ENCODE data around the gene HAUS2.
A peak's percentile ranks its signal among the peaks of the same experiment; 100 is the strongest.

The HAUS2 gene

GRCh38 chr15:42548249-42549031, at the start of gene HAUS2, which contains the start of gene LRRC57:
Gene HAUS2, plus strand, starts transcription at chr15:42548838. Its CDS starts 35 bp downstream, at chr15:42548873.
Gene LRRC57, minus strand, starts transcription at chr15:42548793. Its CDS starts 359 bp downstream, at chr15:42548434.
- peak within 1 kb of the TSS; percentile 99 for H3K4me3 ChIP-seq (replicated peaks; ENCODE audit: low read depth, low read length)
- TF ChIP-seq CTCF (IDR thresholded peaks at IDR 0.05; ENCODE audit: low read length, missing control alignments): no peak
- DNase-seq (ENCODE audit: low read depth): peak; percentile 84

DNA sequence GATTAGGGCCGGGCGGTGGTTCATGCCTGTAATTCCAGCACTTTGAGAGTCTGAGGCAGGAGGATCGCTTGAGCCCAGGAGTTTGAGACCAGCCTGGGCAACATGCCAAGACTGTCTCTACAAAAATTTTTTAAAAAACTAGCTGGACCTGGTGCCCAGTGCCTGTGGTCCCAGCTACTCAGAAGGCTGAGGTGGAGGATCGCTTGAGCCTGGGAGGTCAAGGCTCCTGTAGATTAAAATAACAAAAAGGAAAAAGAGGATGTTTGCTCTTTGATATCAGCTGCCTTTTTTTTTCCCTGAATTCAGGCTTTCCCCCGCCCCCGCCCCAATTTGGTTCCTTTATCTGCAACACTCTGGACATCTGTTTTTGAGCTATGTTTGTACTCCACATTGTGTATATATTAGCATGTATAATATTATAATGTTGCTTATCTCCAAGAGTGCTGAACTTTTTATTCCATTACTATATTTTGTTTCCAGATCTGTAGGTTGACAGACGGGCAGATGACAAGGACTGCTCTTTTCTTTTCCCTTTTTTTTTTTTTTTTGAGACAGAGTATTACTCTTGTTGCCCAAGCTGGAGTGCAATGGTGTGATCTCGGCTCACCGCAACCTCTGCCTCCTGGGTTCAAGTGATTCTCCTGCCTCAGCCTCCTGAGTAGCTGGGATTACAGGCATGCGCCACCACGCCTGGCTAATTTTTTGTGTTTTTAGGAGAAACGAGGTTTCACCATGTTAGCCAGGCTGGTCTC, 48.6 kb upstream of the HAUS2 start:
- H3K4me3 ChIP-seq (replicated peaks; ENCODE audit: low read depth, low read length): no peak overlapping the region
- no peak for TF ChIP-seq CTCF (IDR thresholded peaks at IDR 0.05; ENCODE audit: low read length, missing control alignments)
- peak; percentile 39 for DNase-seq (ENCODE audit: low read depth)

DNA sequence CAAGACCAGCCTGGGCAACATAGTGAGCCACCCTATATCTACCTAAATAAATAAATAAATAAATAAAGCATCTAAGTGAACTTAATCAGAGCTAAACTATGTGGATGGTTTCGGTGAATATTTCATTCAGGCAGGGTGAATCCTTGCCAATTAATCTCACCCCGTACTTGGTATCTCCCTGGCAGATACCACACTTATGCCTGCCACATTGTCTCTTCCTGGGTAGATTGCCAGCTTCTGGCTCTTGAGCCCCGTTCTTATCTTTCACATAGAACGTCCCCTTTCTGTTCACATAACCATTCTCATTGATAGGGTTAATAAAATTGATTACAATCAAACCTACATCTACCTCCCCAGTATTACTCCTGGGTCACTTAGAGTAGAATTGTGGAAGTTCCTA, 46.2 kb upstream of the HAUS2 start:
- no peak for TF ChIP-seq CTCF (IDR thresholded peaks at IDR 0.05; ENCODE audit: low read length, missing control alignments)
- no peak for DNase-seq (ENCODE audit: low read depth)
- no peak overlapping the region for H3K4me3 ChIP-seq (replicated peaks; ENCODE audit: low read depth, low read length)

DNA sequence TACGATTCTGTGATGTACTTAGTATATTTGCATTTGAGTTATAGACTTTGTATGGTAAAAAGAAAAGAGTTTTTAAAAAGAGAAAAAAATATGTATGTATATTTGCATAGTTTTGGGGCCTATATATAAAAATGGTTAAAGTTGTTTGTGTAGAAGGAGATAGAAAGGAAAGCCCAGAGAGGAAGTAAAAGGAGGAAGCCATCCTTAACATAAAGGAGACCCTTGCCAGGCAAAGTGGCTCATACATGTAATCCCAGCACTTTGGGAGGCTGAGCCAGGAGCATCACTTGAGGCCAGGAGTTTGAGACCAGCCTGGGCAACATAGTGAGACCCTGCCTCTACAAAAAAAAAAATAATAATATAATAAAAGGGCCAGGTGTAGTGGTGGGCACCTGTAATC, 44.8 kb upstream of the HAUS2 start:
- TF ChIP-seq CTCF (IDR thresholded peaks at IDR 0.05; ENCODE audit: low read length, missing control alignments): no peak
- no peak for DNase-seq (ENCODE audit: low read depth)
- no peak overlapping the region for H3K4me3 ChIP-seq (replicated peaks; ENCODE audit: low read depth, low read length)

DNA sequence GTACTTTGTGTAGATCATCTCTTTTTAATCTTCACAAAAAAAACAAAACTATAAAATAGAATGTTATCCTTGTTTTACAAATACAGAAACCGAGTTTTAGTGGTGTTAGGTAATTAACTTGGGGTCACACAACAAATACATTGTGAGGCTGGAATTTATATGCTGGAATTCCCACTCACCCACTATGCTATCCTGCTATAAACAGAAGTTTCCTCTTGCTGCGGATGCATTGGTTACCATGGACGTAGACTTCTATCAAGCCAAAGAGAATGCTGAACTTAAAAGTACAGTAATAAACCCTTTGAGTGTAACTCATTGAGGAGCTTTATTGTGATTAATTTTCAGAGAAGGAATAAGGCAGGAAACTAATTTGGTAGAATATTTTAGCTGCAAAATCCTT, 44.0 kb upstream of the HAUS2 start:
- no peak for DNase-seq (ENCODE audit: low read depth)
- TF ChIP-seq CTCF (IDR thresholded peaks at IDR 0.05; ENCODE audit: low read length, missing control alignments): no peak
- H3K4me3 ChIP-seq (replicated peaks; ENCODE audit: low read depth, low read length): no peak overlapping the region

DNA sequence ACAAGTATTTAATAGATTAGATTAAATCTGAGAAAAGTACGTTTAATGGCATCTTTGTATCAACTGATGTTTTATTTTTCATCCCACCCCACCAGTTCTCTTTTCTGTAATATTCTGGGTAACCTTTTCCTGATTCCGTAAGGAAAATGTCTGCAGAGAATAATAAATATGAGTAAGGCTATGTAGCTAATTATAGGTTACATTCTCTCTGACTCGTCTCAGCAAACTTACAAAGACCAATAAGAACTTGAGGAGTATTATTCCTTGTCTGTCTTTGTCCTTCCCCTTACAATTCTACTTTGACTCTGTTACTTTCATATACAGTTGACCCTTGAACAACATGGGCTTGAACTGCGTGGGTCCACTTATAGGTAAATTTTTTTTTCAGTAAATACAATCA, 41.1 kb upstream of the HAUS2 start:
- no peak for DNase-seq (ENCODE audit: low read depth)
- H3K4me3 ChIP-seq (replicated peaks; ENCODE audit: low read depth, low read length): no peak overlapping the region
- TF ChIP-seq CTCF (IDR thresholded peaks at IDR 0.05; ENCODE audit: low read length, missing control alignments): no peak
